ENCODE results near the gene VAV2.

- TF ChIP-seq POLR2A (IDR thresholded peaks at IDR 0.05) (no peak), CTCF (IDR thresholded peaks at IDR 0.05) (no peak)
Observed at GRCh38 chr9:133796562-133796961, 195.6 kb downstream of the VAV2 start.

Data from tibial nerve (tissue), 3 donors.